ENCODE measurements around the gene SUV39H1. TPM values are rescaled to one million over a fixed set of nuclear protein-coding genes. Genes with fewer than 3 reads are reported as not detected.
"Not testable (repeated sequence)": the region's sequence is repeated elsewhere in the genome, so short reads cannot be mapped to it uniquely, and the experiment has no call there.

SUV39H1 gene, protein sequence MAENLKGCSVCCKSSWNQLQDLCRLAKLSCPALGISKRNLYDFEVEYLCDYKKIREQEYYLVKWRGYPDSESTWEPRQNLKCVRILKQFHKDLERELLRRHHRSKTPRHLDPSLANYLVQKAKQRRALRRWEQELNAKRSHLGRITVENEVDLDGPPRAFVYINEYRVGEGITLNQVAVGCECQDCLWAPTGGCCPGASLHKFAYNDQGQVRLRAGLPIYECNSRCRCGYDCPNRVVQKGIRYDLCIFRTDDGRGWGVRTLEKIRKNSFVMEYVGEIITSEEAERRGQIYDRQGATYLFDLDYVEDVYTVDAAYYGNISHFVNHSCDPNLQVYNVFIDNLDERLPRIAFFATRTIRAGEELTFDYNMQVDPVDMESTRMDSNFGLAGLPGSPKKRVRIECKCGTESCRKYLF
- 10.6 and 10.8 TPM in 2 replicates for polyA plus RNA-seq (2013)

GRCh38 chrX:48696301-48696908 lies at the start of gene SUV39H1:
TSS of gene SUV39H1 (plus strand) at chrX:48696734. CDS start at chrX:48696785, 51 bp downstream.
- peak within 1 kb of the TSS; percentile 72 for H4K91ac ChIP-seq (ENCODE audit: low read depth, low read length)
- H3K18ac ChIP-seq (ENCODE audit: low read length) = peak within 1 kb of the TSS; percentile 82
- H2AFZ ChIP-seq (ENCODE audit: insufficient read depth, low read length, poor library complexity) = peak within 1 kb of the TSS; percentile 71
- H3K27me3 ChIP-seq (ENCODE audit: insufficient read depth, low read length) = no peaks in the 10 kb centered on the region
- H3K4me2 ChIP-seq (ENCODE audit: low read length) = peak within 1 kb of the TSS; percentile 86
- peak within 1 kb of the TSS; percentile 59 for H4K12ac ChIP-seq (ENCODE audit: low read depth, low read length)
- H2BK12ac ChIP-seq (ENCODE audit: low read length) = no peak within 1 kb of the TSS
- peak within 1 kb of the TSS; percentile 79 for H3K9ac ChIP-seq (ENCODE audit: low read length)
- H3K4ac ChIP-seq (ENCODE audit: low read depth, low read length) = peak within 1 kb of the TSS; percentile 64
- peak within 1 kb of the TSS; percentile 81 for H3K27ac ChIP-seq (ENCODE audit: low read depth, low read length)
- H3K23ac ChIP-seq (ENCODE audit: low read length) = no peak within 1 kb of the TSS
- H2BK120ac ChIP-seq (ENCODE audit: insufficient read depth, low read length, poor library complexity) = peak within 1 kb of the TSS; percentile 75
- peaks cover 7 to 22% of the 10 kb centered on the region in 2 experiments for H3K36me3 ChIP-seq (ENCODE audit: control insufficient read depth in 1 of 2, insufficient read depth in 2 of 2, low read length in 2 of 2)
- peaks cover 16 to 25% of the 10 kb centered on the region in 2 experiments for H3K4me1 ChIP-seq (ENCODE audit: control insufficient read depth in 1 of 2, insufficient read depth in 2 of 2, low read length in 2 of 2)
- H3K14ac ChIP-seq (ENCODE audit: low read length) = peak within 1 kb of the TSS; percentile 54
- no peaks in the 10 kb centered on the region for H3K9me3 ChIP-seq (ENCODE audit: insufficient read depth, low read depth, low read length)
- H3K79me2 ChIP-seq (ENCODE audit: control insufficient read depth, insufficient read depth, low read length, poor library complexity) = peaks cover 5% of the 10 kb centered on the region
- peak within 1 kb of the TSS; percentile 73 for H2BK5ac ChIP-seq (ENCODE audit: low read depth, low read length, poor library complexity)
- peak; percentile 82 to 85 for DNase-seq
- peak within 1 kb of the TSS; percentile 81 for H3K4me3 ChIP-seq (ENCODE audit: low read depth, low read length)
- WGBS (ENCODE audit: extremely low coverage, insufficient coverage, insufficient read length) = no CpG with 5 or more reads among the region's 66 CpGs
- H3K79me1 ChIP-seq (ENCODE audit: low read length) = peaks cover 10% of the 10 kb centered on the region
- H2AK5ac ChIP-seq (ENCODE audit: low read length) = peak within 1 kb of the TSS; percentile 23
- peak within 1 kb of the TSS; percentile 86 for H4K8ac ChIP-seq (ENCODE audit: low read depth, low read length)

GRCh38 chrX:48648336-48648751 lies 48.2 kb upstream of the SUV39H1 start:
- Histone ChIP-seq H2BK120ac (ENCODE audit: insufficient read depth, low read length, poor library complexity) (no peak overlapping the region), H3K27ac (ENCODE audit: low read depth, low read length) (no peak overlapping the region), H3K36me3 (ENCODE audit: control insufficient read depth in 1 of 2, insufficient read depth in 2 of 2, low read length in 2 of 2) (no peaks in the 10 kb centered on the region), H3K9me3 (ENCODE audit: insufficient read depth, low read depth, low read length) (no peaks in the 10 kb centered on the region), H4K8ac (ENCODE audit: low read depth, low read length) (no peak overlapping the region), H3K79me2 (ENCODE audit: control insufficient read depth, insufficient read depth, low read length, poor library complexity) (no peaks in the 10 kb centered on the region), H2BK12ac (ENCODE audit: low read length) (no peak overlapping the region), H3K79me1 (ENCODE audit: low read length) (no peaks in the 10 kb centered on the region), H3K27me3 (ENCODE audit: insufficient read depth, low read length) (no peaks in the 10 kb centered on the region), H4K91ac (ENCODE audit: low read depth, low read length) (no peak overlapping the region), H3K18ac (ENCODE audit: low read length) (no peak overlapping the region), H3K4me1 (ENCODE audit: control insufficient read depth in 1 of 2, insufficient read depth in 2 of 2, low read length in 2 of 2) (no peaks in the 10 kb centered on the region), H3K14ac (ENCODE audit: low read length) (no peak overlapping the region), H4K12ac (ENCODE audit: low read depth, low read length) (no peak overlapping the region), H3K4me3 (ENCODE audit: low read depth, low read length) (no peak overlapping the region), H3K9ac (ENCODE audit: low read length) (no peak overlapping the region), H2BK5ac (ENCODE audit: low read depth, low read length, poor library complexity) (no peak overlapping the region), H3K4ac (ENCODE audit: low read depth, low read length) (no peak overlapping the region), H2AK5ac (ENCODE audit: low read length) (no peak overlapping the region), H3K4me2 (ENCODE audit: low read length) (no peak overlapping the region), H3K23ac (ENCODE audit: low read length) (no peak overlapping the region), H2AFZ (ENCODE audit: insufficient read depth, low read length, poor library complexity) (no peak overlapping the region)
- peak; percentile 5 to 33 for DNase-seq
- WGBS (ENCODE audit: extremely low coverage, insufficient coverage, insufficient read length) = no CpG with 5 or more reads among the region's 6 CpGs

- no peak for DNase-seq
- no peak overlapping the region for H4K8ac ChIP-seq (ENCODE audit: low read depth, low read length)
- H3K4me1 ChIP-seq (ENCODE audit: control insufficient read depth in 1 of 2, insufficient read depth in 2 of 2, low read length in 2 of 2) = no peaks in the 10 kb centered on the region
- H3K9me3 ChIP-seq (ENCODE audit: insufficient read depth, low read depth, low read length) = no peaks in the 10 kb centered on the region
- H3K27me3 ChIP-seq (ENCODE audit: insufficient read depth, low read length) = no peaks in the 10 kb centered on the region
- H2BK5ac ChIP-seq (ENCODE audit: low read depth, low read length, poor library complexity) = no peak overlapping the region
- H3K14ac ChIP-seq (ENCODE audit: low read length) = no peak overlapping the region
- no peaks in the 10 kb centered on the region for H3K79me1 ChIP-seq (ENCODE audit: low read length)
- no peaks in the 10 kb centered on the region for H3K36me3 ChIP-seq (ENCODE audit: control insufficient read depth in 1 of 2, insufficient read depth in 2 of 2, low read length in 2 of 2)
- whole genome bisulfite sequencing (ENCODE audit: extremely low coverage, insufficient coverage, insufficient read length) = no CpG with 5 or more reads among the region's 3 CpGs
- no peak overlapping the region for H2BK12ac ChIP-seq (ENCODE audit: low read length)
- H3K9ac ChIP-seq (ENCODE audit: low read length) = no peak overlapping the region
- no peak overlapping the region for H3K4ac ChIP-seq (ENCODE audit: low read depth, low read length)
- no peak overlapping the region for H3K27ac ChIP-seq (ENCODE audit: low read depth, low read length)
- H4K12ac ChIP-seq (ENCODE audit: low read depth, low read length) = no peak overlapping the region
- H3K4me2 ChIP-seq (ENCODE audit: low read length) = no peak overlapping the region
- H3K18ac ChIP-seq (ENCODE audit: low read length) = no peak overlapping the region
- H2AFZ ChIP-seq (ENCODE audit: insufficient read depth, low read length, poor library complexity) = no peak overlapping the region
- no peaks in the 10 kb centered on the region for H3K79me2 ChIP-seq (ENCODE audit: control insufficient read depth, insufficient read depth, low read length, poor library complexity)
- no peak overlapping the region for H2AK5ac ChIP-seq (ENCODE audit: low read length)
- no peak overlapping the region for H3K4me3 ChIP-seq (ENCODE audit: low read depth, low read length)
- no peak overlapping the region for H2BK120ac ChIP-seq (ENCODE audit: insufficient read depth, low read length, poor library complexity)
- H3K23ac ChIP-seq (ENCODE audit: low read length) = no peak overlapping the region
- H4K91ac ChIP-seq (ENCODE audit: low read depth, low read length) = no peak overlapping the region
Observed at GRCh38 chrX:48649102-48649501, 47.4 kb upstream of the SUV39H1 start.

DNA sequence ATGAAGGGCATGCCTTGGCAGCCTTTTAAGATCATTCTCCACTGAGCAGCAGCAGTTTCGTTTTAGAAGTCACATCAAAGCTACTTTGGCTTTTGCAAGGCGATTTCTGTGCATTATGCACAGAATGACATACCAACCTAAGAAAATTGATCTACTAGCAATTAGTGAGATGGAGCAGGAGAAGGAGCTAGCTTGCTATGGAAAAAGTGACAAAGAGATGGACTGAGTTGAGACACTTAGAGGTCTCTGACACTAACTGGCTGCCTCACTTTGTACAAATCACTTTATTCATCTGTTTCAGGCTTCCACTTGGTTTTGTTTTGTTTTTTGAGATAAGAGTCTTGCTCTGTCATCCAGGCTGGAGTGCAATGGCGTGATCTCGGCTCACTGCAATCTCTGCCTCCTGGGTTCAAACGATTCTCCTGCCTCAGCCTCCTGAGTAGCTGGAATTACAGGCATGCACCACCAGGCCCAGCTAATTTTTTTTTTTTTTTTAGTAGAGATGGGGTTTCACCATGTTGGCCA lies 44.4 kb upstream of the SUV39H1 start:
- H3K36me3 ChIP-seq (ENCODE audit: control insufficient read depth in 1 of 2, insufficient read depth in 2 of 2, low read length in 2 of 2); H4K8ac ChIP-seq (ENCODE audit: low read depth, low read length): not testable (repeated sequence)
- WGBS (ENCODE audit: extremely low coverage, insufficient coverage, insufficient read length) = no CpG with 5 or more reads among the region's 5 CpGs

More for the DNA sequence above, 44.4 kb upstream of the SUV39H1 start:
- not testable (repeated sequence) for H3K4me2 ChIP-seq (ENCODE audit: low read length); H2BK12ac ChIP-seq (ENCODE audit: low read length); H2AFZ ChIP-seq (ENCODE audit: insufficient read depth, low read length, poor library complexity); DNase-seq; H2BK120ac ChIP-seq (ENCODE audit: insufficient read depth, low read length, poor library complexity); H2AK5ac ChIP-seq (ENCODE audit: low read length); H3K4me1 ChIP-seq (ENCODE audit: control insufficient read depth in 1 of 2, insufficient read depth in 2 of 2, low read length in 2 of 2); H3K9ac ChIP-seq (ENCODE audit: low read length); H3K4me3 ChIP-seq (ENCODE audit: low read depth, low read length); H4K12ac ChIP-seq (ENCODE audit: low read depth, low read length); H3K79me2 ChIP-seq (ENCODE audit: control insufficient read depth, insufficient read depth, low read length, poor library complexity); H3K18ac ChIP-seq (ENCODE audit: low read length); H4K91ac ChIP-seq (ENCODE audit: low read depth, low read length); H3K27me3 ChIP-seq (ENCODE audit: insufficient read depth, low read length); H3K23ac ChIP-seq (ENCODE audit: low read length); H3K14ac ChIP-seq (ENCODE audit: low read length); H2BK5ac ChIP-seq (ENCODE audit: low read depth, low read length, poor library complexity); H3K9me3 ChIP-seq (ENCODE audit: insufficient read depth, low read depth, low read length); H3K79me1 ChIP-seq (ENCODE audit: low read length); H3K27ac ChIP-seq (ENCODE audit: low read depth, low read length); H3K4ac ChIP-seq (ENCODE audit: low read depth, low read length)

All from trophoblast cell (in vitro differentiated cells and primary cell).